Right cardiac atrium (tissue), 5 donors: ENCODE data around the gene ADAM19. TPM values are rescaled to one million over a fixed set of nuclear protein-coding genes. Genes with fewer than 3 reads are reported as not detected.
A peak's percentile ranks its signal among the peaks of the same experiment; 100 is the strongest.

Source experiments
- ATAC-seq, 2 donors: fragments of 200-7000 bp; cut with Tn5 transposase; one replicate each; pipeline versions ENCODE4 v1.8.0 to v1.9.1; 2020; ENCODE audit warnings: moderate library complexity in 2 of 2, mild to moderate bottlenecking in 1 of 2
- DNase-seq, 3 donors: peaks; one replicate each; pipeline ENCODE4 v3.0.0-alpha.2; 2020
- H3K27ac ChIP-seq: one replicate; pipeline ENCODE4 v1.5.1; 2013; ENCODE audit warnings: mild to moderate bottlenecking, low read length, control low read depth, moderate library complexity
- H3K27me3 ChIP-seq: one replicate; pipeline ENCODE4 v1.6.1; 2013; ENCODE audit not compliant: control insufficient read depth, insufficient read depth
- H3K4me1 ChIP-seq: one replicate; pipeline ENCODE4 v1.6.1; 2013; ENCODE audit warnings: low read length; ENCODE audit not compliant: control insufficient read depth, insufficient read depth
- H3K4me3 ChIP-seq: one replicate; pipeline ENCODE4 v1.5.1; 2013; ENCODE audit warnings: low read length, control low read depth
- H3K9me3 ChIP-seq: one replicate; pipeline ENCODE4 v1.6.1; 2013; ENCODE audit warnings: low read length; ENCODE audit not compliant: control insufficient read depth
- WGBS: extraction: QIAGEN DNeasy Blood & Tissue Kit; methylation state at CpG from one replicate; pipeline ENCODE4 v1.1.7; 2013; 5-methylcytosine and 5-hydroxymethylcytosine counted together
- intact Hi-C, 4 donors: fragments of 100-400 bp; cut with DNase I; formaldehyde crosslinking; loops; one replicate each; pipeline versions ENCODE4 v1.11.0 to v1.14.0; 2022 to 2023
- polyA plus RNA-seq: library from polyadenylated mRNA; stranded (reverse); fragments of 200-250 nt; gene quantifications from one replicate; pipeline ENCODE4 v1.2.3, GENCODE V29; 2013
- total RNA-seq, 4 donors: library from RNA; stranded (reverse); fragmentation: NEBNext Ultra II Directional; extraction: Animal tissue kit (Norgen Biotek cat#: 25700); gene quantifications; one replicate each; pipeline ENCODE4 v1.2.1, GENCODE V29; 2021
- donor health status: healthy with polysubstance abuse.
- donor health status: DM: no; HTN: yes; CAD: no.
- donor health status: DM: no; HTN: no; CAD: no.
- donor health status: DM: no; HTN: yes; CAD: no; lungs with severe emphysema.
- donor health status: DM: yes; HTN: yes; CAD: no.

Gene ADAM19
- total and polyA plus RNA-seq, 5 donors, result 10.5 to 60.2 (median 24.0) TPM

- DNase-seq (no peak), ATAC-seq (no peak)
- H3K27ac ChIP-seq, result no peak overlapping the region
- H3K9me3 ChIP-seq, result no peaks in the 10 kb centered on the region
- H3K27me3 ChIP-seq, result no peaks in the 10 kb centered on the region
- H3K4me3 ChIP-seq, result no peak overlapping the region
- intact Hi-C loops, result no loop called here
- H3K4me1 ChIP-seq, result peaks cover 5% of the 10 kb centered on the region
- WGBS, result 84% methylated on average over 5 of the region's 5 CpGs
Measured at GRCh38 chr5:157458835-157459234, 116.7 kb downstream of the ADAM19 start.

- 93% methylated on average over 5 of the region's 5 CpGs for WGBS
- H3K4me3 ChIP-seq, result no peak overlapping the region
- no peaks in the 10 kb centered on the region for H3K9me3 ChIP-seq
- ATAC-seq (no peak), DNase-seq (no peak)
- no peak overlapping the region for H3K27ac ChIP-seq
- peaks cover 5% of the 10 kb centered on the region for H3K4me1 ChIP-seq
- no peaks in the 10 kb centered on the region for H3K27me3 ChIP-seq
- intact Hi-C loops, result no loop called here
Measured at GRCh38 chr5:157457391-157457790, 118.2 kb downstream of the ADAM19 start.

- no peaks in the 10 kb centered on the region for H3K27me3 ChIP-seq
- peaks cover 3% of the 10 kb centered on the region for H3K4me1 ChIP-seq
- intact Hi-C loops, result no loop called here
- no peak for ATAC-seq
- no peak overlapping the region for H3K27ac ChIP-seq
- H3K9me3 ChIP-seq, result no peaks in the 10 kb centered on the region
- H3K4me3 ChIP-seq, result no peak overlapping the region
- 93% methylated on average over 5 of the region's 5 CpGs for WGBS
- no peak for DNase-seq
Measured at GRCh38 chr5:157456301-157456700, 119.3 kb downstream of the ADAM19 start.

- intact Hi-C loops, result no loop called here
- DNase-seq (no peak), ATAC-seq (no peak)
- Histone ChIP-seq H3K9me3 (no peaks in the 10 kb centered on the region), H3K27me3 (no peaks in the 10 kb centered on the region), H3K4me3 (no peak overlapping the region), H3K4me1 (no peaks in the 10 kb centered on the region), H3K27ac (no peak overlapping the region)
- 77% methylated on average over 7 of the region's 7 CpGs for WGBS
Measured at GRCh38 chr5:157455057-157455456, 120.5 kb downstream of the ADAM19 start.

GRCh38 chr5:157454273-157454672 is 121.3 kb downstream of the ADAM19 start:
- 91% methylated on average over 7 of the region's 7 CpGs for WGBS
- DNase-seq, result no peak
- H3K27me3 ChIP-seq, result no peaks in the 10 kb centered on the region

GRCh38 chr5:157451806-157452205 is 123.8 kb downstream of the ADAM19 start:
- intact Hi-C loops, result no loop called here
- 86% methylated on average over 3 of the region's 3 CpGs for WGBS
- Histone ChIP-seq H3K9me3 (no peaks in the 10 kb centered on the region), H3K4me3 (no peak overlapping the region), H3K27me3 (no peaks in the 10 kb centered on the region), H3K27ac (no peak overlapping the region), H3K4me1 (no peaks in the 10 kb centered on the region)
- no peak for DNase-seq
- ATAC-seq, result no peak

More at GRCh38 chr5:157454273-157454672, 121.3 kb downstream of the ADAM19 start:
- Histone ChIP-seq H3K9me3 (no peaks in the 10 kb centered on the region), H3K4me3 (no peak overlapping the region), H3K27ac (no peak overlapping the region), H3K4me1 (no peaks in the 10 kb centered on the region)
- intact Hi-C loops, result no loop called here
- ATAC-seq, result no peak

- H3K27ac ChIP-seq, result no peak overlapping the region
- no peak overlapping the region for H3K4me3 ChIP-seq
- intact Hi-C loops, result no loop called here
- DNase-seq (no peak), ATAC-seq (no peak)
- H3K27me3 ChIP-seq, result no peaks in the 10 kb centered on the region
- no peaks in the 10 kb centered on the region for H3K4me1 ChIP-seq
- whole genome bisulfite sequencing, result 95% methylated on average over 3 of the region's 3 CpGs
- H3K9me3 ChIP-seq, result no peaks in the 10 kb centered on the region
Measured at GRCh38 chr5:157450024-157450423, 125.6 kb downstream of the ADAM19 start.

- no peak overlapping the region for H3K4me3 ChIP-seq
- intact Hi-C loops, result no loop called here
- H3K9me3 ChIP-seq, result no peaks in the 10 kb centered on the region
- ATAC-seq (peak; percentile 89 to 95), DNase-seq (peak; percentile 76 to 92 (median 92))
- H3K4me1 ChIP-seq, result no peaks in the 10 kb centered on the region
- 28% methylated on average over 6 of the region's 6 CpGs for WGBS
- no peaks in the 10 kb centered on the region for H3K27me3 ChIP-seq
- peak overlapping the region; percentile 86 for H3K27ac ChIP-seq
Measured at GRCh38 chr5:157449011-157449723, 126.4 kb downstream of the ADAM19 start.

- 93% methylated on average over 13 of the region's 13 CpGs for WGBS
- DNase-seq (no peak), ATAC-seq (peak in 1 of 2 donors; percentile 23)
- Histone ChIP-seq H3K4me3 (no peak overlapping the region), H3K4me1 (no peaks in the 10 kb centered on the region), H3K27me3 (no peaks in the 10 kb centered on the region), H3K27ac (no peak overlapping the region), H3K9me3 (no peaks in the 10 kb centered on the region)
- intact Hi-C loops, result no loop called here
Measured at GRCh38 chr5:157447201-157447637, 128.4 kb downstream of the ADAM19 start.

- Histone ChIP-seq H3K9me3 (no peaks in the 10 kb centered on the region), H3K4me3 (no peak overlapping the region), H3K27me3 (no peaks in the 10 kb centered on the region), H3K4me1 (no peaks in the 10 kb centered on the region), H3K27ac (no peak overlapping the region)
- intact Hi-C loops, result no loop called here
- DNase-seq, result no peak
- 87% methylated on average over 9 of the region's 9 CpGs for WGBS
- ATAC-seq, result no peak
Measured at GRCh38 chr5:157446412-157446935, 129.1 kb downstream of the ADAM19 start.

GRCh38 chr5:157445745-157446411 is 129.7 kb downstream of the ADAM19 start:
- DNase-seq (no peak), ATAC-seq (no peak)
- intact Hi-C loops, result no loop called here
- no peaks in the 10 kb centered on the region for H3K4me1 ChIP-seq
- H3K27ac ChIP-seq, result no peak overlapping the region
- H3K4me3 ChIP-seq, result no peak overlapping the region
- WGBS, result 93% methylated on average over 5 of the region's 5 CpGs
- no peaks in the 10 kb centered on the region for H3K27me3 ChIP-seq
- no peaks in the 10 kb centered on the region for H3K9me3 ChIP-seq
